Left ventricle myocardium inferior (tissue), 1 donor: ENCODE data around the gene MAP1A. TPM values are rescaled to one million over a fixed set of nuclear protein-coding genes. Genes with fewer than 3 reads are reported as not detected.

Experiments
- DNase-seq: peaks from one replicate; pipeline ENCODE4 v3.0.0-alpha.2; 2020
- H3K27ac ChIP-seq: fragments of 200-600 bp; replicated peaks from 2 replicates; pipeline ENCODE4 v1.8.0; 2021
- H3K27me3 ChIP-seq: fragments of 200-600 bp; 2 replicates; pipeline ENCODE4 v1.8.0; 2021; ENCODE audit warnings: low read depth
- H3K36me3 ChIP-seq: fragments of 200-600 bp; 2 replicates; pipeline ENCODE4 v1.8.0; 2021
- H3K4me1 ChIP-seq: fragments of 200-600 bp; 2 replicates; pipeline ENCODE4 v1.8.0; 2021
- H3K4me3 ChIP-seq: fragments of 200-600 bp; 2 replicates; pipeline ENCODE4 v1.8.0; 2021; ENCODE audit warnings: mild to moderate bottlenecking, moderate library complexity
- H3K9me3 ChIP-seq: fragments of 200-600 bp; replicated peaks from 2 replicates; pipeline ENCODE4 v1.8.0; 2021
- intact Hi-C: fragments of 100-400 bp; cut with micrococcal nuclease; formaldehyde crosslinking; loops from one replicate; pipeline ENCODE4 v1.11.0; 2022
- long read RNA-seq: library from polyadenylated mRNA; unstranded; transcript quantifications from one replicate; pipeline ENCODE4 v2.0.0, GENCODE V29; 2021
- total RNA-seq: library from RNA; stranded (reverse); fragmentation: NEBNext Ultra II Directional; extraction: Animal tissue kit (Norgen Biotek cat#: 25700); gene quantifications from one replicate; pipeline ENCODE4 v1.2.1, GENCODE V29; 2021
- TF ChIP-seq, protein P1 (sequence below): fragments of 200-600 bp; IDR thresholded peaks from 2 replicates; pipeline ENCODE4 v1.8.0; 2021; ENCODE audit warnings: antibody characterized with exemption, mild to moderate bottlenecking, borderline replicate concordance
- donor health status: DM: no; HTN: yes; CAD: no; lungs with severe emphysema.

Gene MAP1A
- 56.0 TPM for total RNA-seq
- long read RNA-seq, partial matches to known transcripts, result 96 of 97 reads
- long read RNA-seq, other reads (novel, unspliced or antisense), result 1 of 97 reads

GRCh38 chr15:43517354-43518196, at the start of gene MAP1A:
TSS of gene MAP1A (plus strand) at chr15:43517608. CDS start at chr15:43521474, 3,866 bp downstream.
- Histone ChIP-seq H3K4me1 (peaks cover 58% of the 10 kb centered on the region), H3K9me3 (no peaks in the 10 kb centered on the region), H3K27ac (peak within 1 kb of the TSS; percentile 80), H3K4me3 (peak within 1 kb of the TSS; percentile 66), H3K36me3 (peaks cover 22% of the 10 kb centered on the region), H3K27me3 (peaks cover 8% of the 10 kb centered on the region)
- peak; percentile 61 for DNase-seq
- intact Hi-C loops, result no loop called here
- TF ChIP-seq, protein P1, sequence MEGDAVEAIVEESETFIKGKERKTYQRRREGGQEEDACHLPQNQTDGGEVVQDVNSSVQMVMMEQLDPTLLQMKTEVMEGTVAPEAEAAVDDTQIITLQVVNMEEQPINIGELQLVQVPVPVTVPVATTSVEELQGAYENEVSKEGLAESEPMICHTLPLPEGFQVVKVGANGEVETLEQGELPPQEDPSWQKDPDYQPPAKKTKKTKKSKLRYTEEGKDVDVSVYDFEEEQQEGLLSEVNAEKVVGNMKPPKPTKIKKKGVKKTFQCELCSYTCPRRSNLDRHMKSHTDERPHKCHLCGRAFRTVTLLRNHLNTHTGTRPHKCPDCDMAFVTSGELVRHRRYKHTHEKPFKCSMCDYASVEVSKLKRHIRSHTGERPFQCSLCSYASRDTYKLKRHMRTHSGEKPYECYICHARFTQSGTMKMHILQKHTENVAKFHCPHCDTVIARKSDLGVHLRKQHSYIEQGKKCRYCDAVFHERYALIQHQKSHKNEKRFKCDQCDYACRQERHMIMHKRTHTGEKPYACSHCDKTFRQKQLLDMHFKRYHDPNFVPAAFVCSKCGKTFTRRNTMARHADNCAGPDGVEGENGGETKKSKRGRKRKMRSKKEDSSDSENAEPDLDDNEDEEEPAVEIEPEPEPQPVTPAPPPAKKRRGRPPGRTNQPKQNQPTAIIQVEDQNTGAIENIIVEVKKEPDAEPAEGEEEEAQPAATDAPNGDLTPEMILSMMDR, result no peak

DNA sequence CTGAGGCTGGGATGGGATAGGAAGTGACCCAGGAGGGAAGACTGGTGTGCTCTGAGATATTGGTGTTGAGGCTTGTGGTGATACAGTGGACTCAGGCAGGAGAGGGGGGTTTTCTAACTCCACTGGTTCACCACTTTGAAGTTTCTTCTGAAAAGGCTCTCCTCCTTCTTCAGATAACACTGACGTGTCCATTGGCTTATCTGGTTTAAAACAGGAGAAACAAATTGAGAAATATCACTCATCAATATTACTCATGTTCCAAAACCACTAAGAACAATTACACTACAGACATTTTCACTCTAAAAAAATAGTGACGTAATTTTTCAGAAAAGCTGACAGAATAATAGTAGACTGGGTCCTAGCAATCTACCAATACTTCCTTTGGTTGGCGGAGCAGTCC, 47.5 kb upstream of the MAP1A start:
- no peak overlapping the region for H3K27ac ChIP-seq
- no peak overlapping the region for H3K4me3 ChIP-seq
- no peaks in the 10 kb centered on the region for H3K9me3 ChIP-seq
- peaks cover 92% of the 10 kb centered on the region for H3K36me3 ChIP-seq
- intact Hi-C loops, result no loop called here
- TF ChIP-seq, protein P1, result no peak
- H3K27me3 ChIP-seq, result no peaks in the 10 kb centered on the region
- H3K4me1 ChIP-seq, result no peaks in the 10 kb centered on the region
- DNase-seq, result no peak

DNA sequence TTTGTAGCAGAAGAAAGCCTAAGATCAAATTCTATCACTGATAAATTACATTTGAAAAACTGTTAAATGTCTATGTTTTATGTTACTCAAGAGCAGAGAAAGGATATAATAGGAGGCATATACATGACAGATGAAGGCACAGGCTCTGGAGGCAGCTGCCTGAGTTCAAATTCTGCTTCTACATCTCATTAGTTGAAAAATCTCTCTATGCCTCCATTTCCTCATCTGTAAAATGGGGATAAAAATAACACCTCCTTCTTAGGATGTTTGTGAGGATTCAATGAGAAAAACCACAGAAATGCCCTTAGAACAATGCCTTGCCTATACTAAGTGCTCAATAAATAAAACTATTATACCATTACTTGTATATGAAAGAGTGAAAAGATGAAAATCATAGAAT, 45.4 kb upstream of the MAP1A start:
- Histone ChIP-seq H3K9me3 (no peaks in the 10 kb centered on the region), H3K4me3 (no peak overlapping the region), H3K36me3 (peaks cover 96% of the 10 kb centered on the region), H3K27me3 (no peaks in the 10 kb centered on the region), H3K27ac (no peak overlapping the region), H3K4me1 (no peaks in the 10 kb centered on the region)
- intact Hi-C loops, result no loop called here
- DNase-seq, result no peak
- TF ChIP-seq, protein P1, result no peak

GRCh38 chr15:43473885-43474284, 43.5 kb upstream of the MAP1A start:
- intact Hi-C loops, result no loop called here
- no peaks in the 10 kb centered on the region for H3K4me1 ChIP-seq
- H3K4me3 ChIP-seq, result no peak overlapping the region
- H3K36me3 ChIP-seq, result peaks cover 97% of the 10 kb centered on the region
- TF ChIP-seq, protein P1, result no peak
- no peaks in the 10 kb centered on the region for H3K27me3 ChIP-seq
- DNase-seq, result no peak
- no peaks in the 10 kb centered on the region for H3K9me3 ChIP-seq
- H3K27ac ChIP-seq, result no peak overlapping the region

DNA sequence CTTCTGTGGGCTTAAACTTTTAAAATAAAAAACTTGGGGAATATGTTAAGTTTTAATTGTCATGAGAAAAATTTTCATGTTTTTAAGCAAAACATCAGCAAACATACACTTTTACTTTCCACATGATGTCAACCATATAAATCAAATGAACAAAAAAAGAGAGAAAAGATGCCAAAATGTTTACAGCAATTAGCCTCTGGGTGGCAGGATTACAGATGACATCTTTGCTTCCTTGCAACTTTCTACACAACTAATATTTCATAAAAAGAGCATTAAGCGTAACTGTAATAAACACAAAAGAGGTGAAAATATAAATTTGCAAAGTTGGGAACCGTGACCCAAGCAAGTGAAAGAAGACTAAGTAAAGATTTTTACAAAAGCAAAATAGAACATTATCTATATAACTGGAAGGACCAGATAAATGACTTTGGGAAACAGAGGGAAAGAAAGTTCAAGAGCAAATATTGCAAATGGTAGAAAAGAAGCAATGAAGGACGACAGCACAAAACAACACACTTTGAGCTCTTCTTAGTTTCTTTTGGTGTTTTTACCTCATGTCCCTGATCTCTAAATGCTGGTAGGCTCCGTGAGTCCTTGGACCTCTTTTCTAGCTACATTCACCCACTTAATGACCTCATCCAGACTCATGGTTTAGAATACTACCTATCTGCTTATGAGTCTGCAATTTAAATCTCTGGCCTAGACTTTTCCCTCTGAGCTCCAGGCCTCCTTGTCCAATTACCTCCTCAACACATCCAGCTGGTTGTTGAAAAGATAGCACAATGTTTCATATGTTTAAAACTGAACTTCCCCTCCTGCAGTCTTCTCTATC, 33.9 kb upstream of the MAP1A start:
- Histone ChIP-seq H3K36me3 (peaks cover 59% of the 10 kb centered on the region), H3K4me3 (no peak overlapping the region), H3K27ac (peak overlapping the region; percentile 2), H3K4me1 (peaks cover 14% of the 10 kb centered on the region), H3K9me3 (no peaks in the 10 kb centered on the region), H3K27me3 (no peaks in the 10 kb centered on the region)
- no peak for DNase-seq
- TF ChIP-seq, protein P1, result peak; percentile 55
- intact Hi-C loops, result no loop called here
